HG03095 (cell line): Measurements from ENCODE around the gene STAMBP.

Experiments used
- ATAC-seq: cut with Tn5 transposase; IDR thresholded peaks from one replicate; pipeline ENCODE4 v1.9.1; 2021; ENCODE audit warnings: moderate library complexity; ENCODE audit not compliant: unreplicated experiment

Gene STAMBP

DNA sequence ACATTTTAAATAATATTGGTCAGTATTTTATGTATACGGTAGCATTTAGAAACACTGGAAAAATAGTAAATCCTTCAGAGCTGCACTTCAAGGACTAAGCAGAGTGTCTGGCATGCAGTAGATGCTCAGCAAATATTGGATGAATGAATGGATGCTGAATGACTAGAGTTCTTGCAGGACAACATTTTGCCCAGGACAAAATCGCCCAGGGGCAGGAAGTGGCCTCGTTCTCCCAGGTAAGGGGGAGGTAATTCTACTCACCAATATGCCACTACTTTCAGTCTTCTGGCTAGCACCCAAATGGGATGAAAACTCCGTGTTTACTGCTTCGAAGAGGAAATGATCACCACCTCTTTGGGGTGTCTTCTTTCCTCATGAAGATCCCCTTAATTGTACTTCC is 93.9 kb downstream of the STAMBP start:
- ATAC-seq: no peak
